GM19351 (cell line): ENCODE measurements around the gene TMCC3.
"Not testable (repeated sequence)": the region's sequence is repeated elsewhere in the genome, so short reads cannot be mapped to it uniquely, and the experiment has no call there.

Experiments
- ATAC-seq: cut with Tn5 transposase; IDR thresholded peaks from one replicate; pipeline ENCODE4 v1.9.1; 2021; ENCODE audit warnings: mild to moderate bottlenecking, moderate library complexity; ENCODE audit not compliant: unreplicated experiment

Gene TMCC3

DNA sequence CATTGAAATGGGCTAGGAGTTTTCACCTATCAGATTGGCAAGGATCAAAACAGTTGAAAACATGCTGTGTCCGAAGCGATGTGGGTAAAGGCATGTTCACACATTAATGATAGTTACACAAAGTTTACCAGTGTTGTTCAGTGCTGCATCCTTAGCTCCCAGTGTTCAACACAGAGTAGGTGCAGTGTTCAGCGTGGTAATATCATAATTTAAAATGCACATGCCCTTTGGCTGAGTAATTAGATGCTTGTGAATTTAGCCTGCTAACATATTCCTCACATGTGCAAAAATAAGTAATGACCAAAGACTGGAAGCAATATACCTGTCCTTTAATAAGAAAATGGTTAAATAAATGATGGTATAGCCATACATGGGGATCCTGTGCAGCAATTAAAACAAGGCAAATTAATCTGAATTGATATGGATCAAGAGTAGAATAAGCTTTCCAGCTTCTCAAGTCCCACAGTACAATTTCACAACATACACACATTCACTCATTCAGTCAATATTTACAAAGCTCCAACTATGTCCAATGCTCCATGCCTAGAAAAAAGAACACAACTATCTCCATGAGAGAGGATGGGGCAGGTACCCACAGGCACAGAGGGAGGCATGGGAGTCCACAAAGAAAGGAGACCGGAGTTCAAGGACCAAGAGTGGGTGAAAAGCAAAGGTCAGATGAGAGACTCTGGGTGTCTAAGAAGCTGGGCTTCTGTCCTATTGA lies 12.8 kb downstream of the TMCC3 start:
- no peak for ATAC-seq

GRCh38 chr12:94636462-94637085 lies 13.8 kb downstream of the TMCC3 start:
- ATAC-seq, result no peak

GRCh38 chr12:94634717-94635116 lies 15.6 kb downstream of the TMCC3 start:
- ATAC-seq, result no peak

DNA sequence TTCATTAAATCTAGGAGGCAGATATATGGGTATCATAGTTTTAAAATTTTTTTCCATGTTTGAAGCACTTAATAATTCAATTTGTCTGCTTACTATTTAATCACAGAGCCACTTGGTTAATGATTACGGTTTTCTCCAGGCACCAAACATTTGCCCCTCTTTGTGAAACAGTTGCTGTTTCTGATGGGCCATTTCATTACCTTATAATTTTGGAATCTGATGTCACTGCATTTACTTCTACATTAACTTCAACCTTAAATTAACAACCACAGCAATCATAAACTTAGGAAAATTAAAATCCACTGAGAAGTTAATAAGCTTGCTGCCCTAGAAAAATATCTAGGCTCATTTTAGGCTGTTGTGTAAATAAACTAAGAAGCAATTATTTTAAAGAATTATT lies 17.0 kb downstream of the TMCC3 start:
- no peak for ATAC-seq

GRCh38 chr12:94631058-94631457 lies 19.3 kb downstream of the TMCC3 start:
- no peak for ATAC-seq

DNA sequence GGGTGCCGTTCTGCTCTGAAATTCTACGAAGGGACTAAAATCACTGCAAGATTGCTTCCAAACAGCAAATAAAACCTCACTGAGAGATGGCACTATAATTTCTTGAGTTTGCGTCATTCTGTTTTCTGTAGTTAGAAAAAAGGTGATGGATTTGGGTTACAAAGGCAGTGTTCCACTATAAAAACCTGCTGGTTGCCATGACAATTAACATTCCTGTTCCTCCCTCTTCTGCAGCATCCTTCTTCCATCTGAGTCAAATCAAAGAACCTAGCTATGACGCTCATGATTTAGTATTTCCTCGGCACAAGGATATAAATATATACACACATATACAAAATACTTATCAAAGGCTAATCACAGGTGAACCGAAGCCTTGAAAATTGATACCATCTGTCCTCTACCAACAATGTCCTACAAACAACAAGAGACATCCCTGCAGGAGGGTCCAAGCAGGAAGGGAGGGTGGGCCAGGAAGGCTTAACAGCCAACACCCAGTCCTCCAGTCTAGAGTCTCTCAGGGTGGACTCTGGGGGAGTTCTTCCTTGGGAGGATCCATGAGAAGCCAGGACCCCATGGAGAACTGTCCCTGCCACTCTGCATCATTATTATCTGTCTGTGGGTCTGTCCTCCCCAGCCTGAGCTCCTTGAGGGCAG lies 21.4 kb downstream of the TMCC3 start:
- ATAC-seq, result no peak

DNA sequence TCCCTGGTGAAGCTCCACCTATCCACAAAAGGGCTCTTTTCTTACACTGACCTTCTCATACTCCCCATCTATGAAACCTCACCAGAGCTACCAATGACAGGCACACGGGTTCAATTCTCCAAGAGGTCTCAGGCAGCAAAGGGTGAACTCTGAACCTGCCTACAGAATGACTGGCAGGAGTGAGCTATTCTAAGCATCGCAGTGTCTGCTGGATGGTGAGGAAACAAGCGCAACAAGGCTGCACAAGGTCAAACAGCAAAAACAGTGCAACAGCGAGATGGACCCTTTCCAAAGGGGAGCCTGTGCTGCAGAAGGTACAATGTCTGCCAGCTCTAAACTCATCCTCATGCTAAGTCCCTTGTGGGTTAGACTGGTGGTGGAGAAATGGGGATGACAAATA lies 22.0 kb downstream of the TMCC3 start:
- ATAC-seq, result no peak

- no peak for ATAC-seq
Observed at GRCh38 chr12:94625531-94625930, 24.8 kb downstream of the TMCC3 start.

- no peak for ATAC-seq
Observed at GRCh38 chr12:94623161-94623920, 27.0 kb downstream of the TMCC3 start.

GRCh38 chr12:94622475-94622874 lies 27.9 kb downstream of the TMCC3 start:
- ATAC-seq, result no peak

- ATAC-seq, result peak; percentile 98
Observed at GRCh38 chr12:94621662-94622359, 28.5 kb downstream of the TMCC3 start.

DNA sequence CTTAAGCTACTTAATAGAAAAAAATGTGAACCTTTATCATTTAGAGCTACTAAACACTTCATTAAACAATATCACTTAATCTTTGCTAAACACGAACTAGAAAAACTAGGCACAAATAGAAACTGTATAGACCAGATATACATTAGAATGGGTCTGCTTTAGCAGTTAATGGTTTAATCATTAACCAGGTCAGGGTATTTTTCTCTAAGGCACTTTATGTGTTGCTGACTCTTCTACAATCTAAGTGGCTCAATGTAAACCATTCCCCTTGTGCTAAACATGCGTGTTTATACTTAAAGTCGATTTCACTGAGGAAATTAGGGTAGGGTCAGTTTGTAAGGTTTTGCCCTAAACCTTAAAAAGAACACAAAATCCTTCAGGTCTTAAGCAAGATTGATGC lies 29.7 kb downstream of the TMCC3 start:
- no peak for ATAC-seq

DNA sequence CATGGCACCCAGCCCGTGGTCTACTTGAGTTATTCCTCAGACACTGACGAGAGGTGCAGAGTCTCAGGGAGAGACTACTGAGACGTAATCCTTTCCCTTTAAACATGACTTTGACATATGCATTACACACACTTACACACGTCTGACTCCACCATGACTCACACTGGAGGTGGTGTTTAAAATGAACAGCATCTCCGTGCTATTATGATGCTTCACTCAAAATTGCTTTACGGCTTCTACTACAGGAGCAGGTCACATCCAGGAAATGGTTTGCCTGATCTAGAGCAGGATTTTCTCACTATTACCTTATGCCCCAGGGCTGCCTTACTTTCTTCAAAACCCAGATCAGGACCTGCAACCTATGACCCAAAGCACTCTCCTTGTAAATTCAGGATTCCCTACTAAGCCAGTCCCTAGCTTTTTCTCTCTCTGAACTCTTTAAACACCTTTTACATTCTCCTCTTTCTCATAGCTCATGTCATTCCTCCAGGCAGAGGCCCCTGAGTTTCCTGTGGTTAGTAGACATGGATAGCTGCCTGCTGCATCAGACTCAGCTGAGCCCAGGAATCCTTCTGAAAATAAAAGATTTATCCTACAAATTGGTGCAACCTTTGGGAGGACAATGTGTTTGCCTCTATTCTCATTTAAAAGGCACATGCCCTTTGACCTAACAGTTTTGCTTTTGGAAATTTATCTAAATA lies 31.2 kb downstream of the TMCC3 start:
- ATAC-seq, result no peak

DNA sequence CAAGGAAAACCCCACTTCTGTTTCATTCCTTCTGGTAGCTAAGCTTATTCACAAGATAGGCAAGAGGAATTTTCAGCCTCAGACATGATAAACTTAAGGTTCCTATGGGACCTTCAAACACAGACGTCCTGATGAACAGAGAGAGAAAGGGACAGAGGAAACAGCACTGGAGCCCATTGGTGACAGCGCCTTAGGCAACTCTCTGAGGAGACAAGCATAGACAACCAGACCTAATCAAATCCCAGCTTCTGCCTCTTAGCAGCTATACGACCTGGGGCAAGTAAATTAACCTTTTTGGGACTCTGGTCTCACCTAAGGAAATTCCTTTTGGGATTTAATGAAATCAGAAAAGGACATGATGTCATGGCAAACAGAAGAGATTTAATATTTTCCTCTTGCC lies 33.3 kb downstream of the TMCC3 start:
- no peak for ATAC-seq

DNA sequence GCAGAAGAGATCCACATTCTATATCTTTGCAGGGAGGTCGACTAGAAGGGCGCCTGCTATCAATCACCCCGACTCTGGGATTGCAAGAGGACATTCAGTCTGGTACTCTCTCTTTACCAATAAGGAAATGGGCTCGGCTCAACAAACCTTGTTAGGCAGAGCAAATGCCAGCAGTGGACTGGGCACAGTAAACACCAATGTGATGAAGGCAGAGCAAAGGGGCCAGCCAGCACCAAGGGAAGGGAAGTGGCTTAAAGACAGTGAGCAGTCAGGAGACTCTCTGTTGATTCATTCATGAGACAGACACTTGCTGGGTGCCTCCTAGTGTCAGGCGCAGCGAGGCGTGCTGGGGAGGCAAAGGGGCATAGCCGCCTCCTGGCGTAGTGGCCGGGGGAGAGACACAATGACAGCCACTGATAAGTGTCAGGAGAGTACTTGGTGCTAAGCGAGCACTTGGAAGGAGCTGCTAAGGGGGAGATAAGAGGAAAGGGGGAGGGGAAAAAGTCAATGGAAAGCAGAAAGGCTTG lies 34.1 kb downstream of the TMCC3 start:
- no peak for ATAC-seq

DNA sequence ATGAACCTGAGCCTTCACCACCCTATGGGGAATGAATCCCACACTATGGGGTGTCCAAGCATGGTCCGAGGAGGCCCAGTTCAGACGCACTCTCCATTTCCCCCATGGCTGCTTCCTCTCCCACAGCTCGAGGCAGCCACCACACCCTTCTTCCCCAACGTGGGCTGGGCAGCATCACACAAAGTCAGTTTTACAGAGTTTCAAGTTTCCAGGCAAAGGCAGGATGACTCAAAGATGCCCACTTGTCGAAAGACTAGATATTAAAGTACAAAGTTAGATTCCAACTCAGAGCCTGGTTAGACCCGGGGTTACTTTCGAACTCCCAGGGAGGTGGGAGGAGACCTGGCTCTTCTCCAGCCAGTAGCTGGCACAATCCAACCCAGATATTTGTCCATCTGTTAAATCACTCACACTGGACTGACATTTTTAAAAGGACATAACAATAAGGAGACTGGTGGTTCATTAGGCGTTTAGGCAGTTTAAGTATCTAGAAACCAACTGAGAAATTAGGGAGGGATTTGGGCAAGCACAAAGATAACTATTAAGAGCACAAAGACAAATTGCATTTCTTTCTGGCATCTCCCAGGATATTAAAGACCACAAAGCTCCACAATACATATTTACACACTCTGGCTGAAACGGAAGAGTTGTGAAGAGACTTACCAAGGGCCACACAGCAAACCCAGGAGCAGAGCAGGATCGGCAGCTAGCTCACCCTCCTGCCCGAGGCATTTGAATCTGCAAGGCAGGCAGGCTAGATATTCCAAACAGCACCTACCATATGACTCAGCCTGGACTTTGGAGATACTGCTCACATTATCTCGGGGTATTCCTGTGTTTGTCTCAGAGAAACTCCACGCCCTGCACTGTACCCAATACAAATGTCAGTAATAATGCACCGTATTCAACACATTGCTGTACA lies 34.8 kb downstream of the TMCC3 start:
- ATAC-seq, result no peak

DNA sequence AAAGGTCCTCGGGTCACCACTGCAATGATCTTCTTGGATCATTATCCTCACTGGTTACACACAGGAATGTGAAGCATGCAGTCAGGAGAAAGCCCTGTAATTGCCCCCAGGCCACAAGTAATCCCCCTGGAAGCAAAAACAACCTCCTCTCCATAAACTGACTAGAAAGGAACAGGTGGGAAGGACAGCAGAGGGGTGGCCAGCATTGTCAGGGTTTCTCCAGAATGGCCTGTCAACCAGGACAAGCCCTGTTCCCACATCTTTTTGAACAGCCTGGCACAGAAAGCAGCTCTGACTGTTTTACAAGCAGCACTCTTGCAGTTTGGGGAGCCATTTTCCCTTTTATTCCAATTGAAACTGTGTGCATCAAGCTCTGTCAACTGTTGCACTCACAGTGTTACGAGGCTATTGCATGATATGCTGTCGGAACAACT lies 36.1 kb downstream of the TMCC3 start:
- no peak for ATAC-seq

DNA sequence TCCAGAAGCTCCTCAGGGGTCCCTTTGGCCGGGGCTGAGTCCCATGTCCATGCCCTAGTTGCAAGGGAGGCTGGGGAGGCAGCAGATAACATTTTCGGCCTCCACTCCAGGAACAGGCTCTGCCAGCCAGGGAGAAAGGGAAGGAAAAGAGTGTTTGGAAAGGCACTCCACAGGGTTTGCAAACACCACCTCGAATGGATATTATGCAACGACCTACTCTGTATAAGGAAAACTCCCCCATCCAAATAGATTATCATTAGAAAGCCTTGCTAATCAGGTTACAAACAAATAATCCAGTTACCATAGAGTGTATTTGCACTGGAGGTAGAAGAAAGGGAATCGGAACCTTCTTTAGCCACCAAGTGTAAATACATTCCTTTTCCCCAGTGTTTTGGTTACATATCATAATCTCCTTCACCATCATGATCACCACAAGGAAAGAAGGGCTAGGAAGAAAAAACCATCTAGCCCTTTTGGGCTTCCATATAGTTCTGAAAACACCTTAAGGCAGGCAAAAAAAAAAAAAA lies 40.4 kb downstream of the TMCC3 start:
- ATAC-seq, result no peak

- not testable (repeated sequence) for ATAC-seq
Observed at GRCh38 chr12:94606810-94607209, 43.5 kb downstream of the TMCC3 start.
